ENCODE results near the gene PPP1R3E. TPM values are rescaled to one million over a fixed set of nuclear protein-coding genes. Genes with fewer than 3 reads are reported as not detected.

Gene PPP1R3E
- polyA plus RNA-seq, 2 donors: 5.2 to 12.7 TPM

- H3K27ac ChIP-seq (ENCODE audit: low read depth in 2 of 2, low read length in 1 of 2): peak overlapping the region; percentile 90 to 96
- H3K27me3 ChIP-seq (ENCODE audit: control insufficient read depth in 1 of 2, insufficient read depth in 2 of 2, low read length in 2 of 2): no peaks in the 10 kb centered on the region
- peaks cover 0 to 4% of the 10 kb centered on the region in 2 donors for H3K36me3 ChIP-seq (ENCODE audit: control insufficient read depth in 2 of 2, insufficient read depth in 2 of 2, low read length in 1 of 2)
- WGBS, 2 donors: 80 to 81% methylated on average over 22 of the region's 22 CpGs
- no peaks in the 10 kb centered on the region for H3K9me3 ChIP-seq (ENCODE audit: control insufficient read depth in 2 of 2, insufficient read depth in 1 of 2, low read depth in 1 of 2, low read length in 1 of 2)
- H3K4me3 ChIP-seq (ENCODE audit: low read depth in 1 of 2, low read length in 2 of 2): peak overlapping the region; percentile 81 to 95
- peaks cover 15 to 16% of the 10 kb centered on the region in 2 donors for H3K4me1 ChIP-seq (ENCODE audit: control insufficient read depth in 2 of 2, insufficient read depth in 2 of 2, low read length in 1 of 2)
These were observed 5.3 kb upstream of the PPP1R3E start for GRCh38 chr14:23307687-23308644.

GRCh38 chr14:23307146-23307530, 4.5 kb upstream of the PPP1R3E start:
- H3K36me3 ChIP-seq (ENCODE audit: control insufficient read depth in 2 of 2, insufficient read depth in 2 of 2, low read length in 1 of 2): peaks cover 0 to 4% of the 10 kb centered on the region in 2 donors
- peak overlapping the region; percentile 81 to 95 for H3K4me3 ChIP-seq (ENCODE audit: low read depth in 1 of 2, low read length in 2 of 2)
- H3K4me1 ChIP-seq (ENCODE audit: control insufficient read depth in 2 of 2, insufficient read depth in 2 of 2, low read length in 1 of 2): peaks cover 15 to 16% of the 10 kb centered on the region in 2 donors
- H3K9me3 ChIP-seq (ENCODE audit: control insufficient read depth in 2 of 2, insufficient read depth in 1 of 2, low read depth in 1 of 2, low read length in 1 of 2): no peaks in the 10 kb centered on the region
- H3K27ac ChIP-seq (ENCODE audit: low read depth in 2 of 2, low read length in 1 of 2): peak overlapping the region; percentile 90 to 96
- 10 to 13% methylated on average over 4 to 5 of the region's 5 CpGs for WGBS, 2 donors
- no peaks in the 10 kb centered on the region for H3K27me3 ChIP-seq (ENCODE audit: control insufficient read depth in 1 of 2, insufficient read depth in 2 of 2, low read length in 2 of 2)

GRCh38 chr14:23306412-23307145, 3.9 kb upstream of the PPP1R3E start, which contains the start of gene BCL2L2:
BCL2L2 (plus strand) TSS chr14:23306833; CDS start chr14:23307768, 935 bp downstream.
- 3 to 7% methylated on average over 21 to 24 of the region's 24 CpGs for WGBS, 2 donors
- H3K27ac ChIP-seq (ENCODE audit: low read depth in 2 of 2, low read length in 1 of 2): peak within 1 kb of the TSS; percentile 90 to 96
- H3K36me3 ChIP-seq (ENCODE audit: control insufficient read depth in 2 of 2, insufficient read depth in 2 of 2, low read length in 1 of 2): peaks cover 0 to 4% of the 10 kb centered on the region in 2 donors
- no peaks in the 10 kb centered on the region for H3K9me3 ChIP-seq (ENCODE audit: control insufficient read depth in 2 of 2, insufficient read depth in 1 of 2, low read depth in 1 of 2, low read length in 1 of 2)
- peak within 1 kb of the TSS; percentile 81 to 95 for H3K4me3 ChIP-seq (ENCODE audit: low read depth in 1 of 2, low read length in 2 of 2)
- no peaks in the 10 kb centered on the region for H3K27me3 ChIP-seq (ENCODE audit: control insufficient read depth in 1 of 2, insufficient read depth in 2 of 2, low read length in 2 of 2)
- peaks cover 15 to 16% of the 10 kb centered on the region in 2 donors for H3K4me1 ChIP-seq (ENCODE audit: control insufficient read depth in 2 of 2, insufficient read depth in 2 of 2, low read length in 1 of 2)

- Histone ChIP-seq H3K36me3 (ENCODE audit: control insufficient read depth in 2 of 2, insufficient read depth in 2 of 2, low read length in 1 of 2) (no peaks in the 10 kb centered on the region), H3K9me3 (ENCODE audit: control insufficient read depth in 2 of 2, insufficient read depth in 1 of 2, low read depth in 1 of 2, low read length in 1 of 2) (no peaks in the 10 kb centered on the region), H3K27ac (ENCODE audit: low read depth in 2 of 2, low read length in 1 of 2) (peak overlapping the region; percentile 98 to 100), H3K27me3 (ENCODE audit: control insufficient read depth in 1 of 2, insufficient read depth in 2 of 2, low read length in 2 of 2) (no peaks in the 10 kb centered on the region), H3K4me1 (ENCODE audit: control insufficient read depth in 2 of 2, insufficient read depth in 2 of 2, low read length in 1 of 2) (peaks cover 0 to 3% of the 10 kb centered on the region in 2 donors), H3K4me3 (ENCODE audit: low read depth in 1 of 2, low read length in 2 of 2) (peak overlapping the region; percentile 54 to 68)
- 0 to 1% methylated on average over 25 of the region's 25 CpGs for WGBS, 2 donors
These were observed 730 bp downstream of the PPP1R3E start for GRCh38 chr14:23301969-23302289.

GRCh38 chr14:23301288-23301968, 1.2 kb downstream of the PPP1R3E start:
- H3K4me3 ChIP-seq (ENCODE audit: low read depth in 1 of 2, low read length in 2 of 2): peak overlapping the region; percentile 65 to 68
- no peaks in the 10 kb centered on the region for H3K9me3 ChIP-seq (ENCODE audit: control insufficient read depth in 2 of 2, insufficient read depth in 1 of 2, low read depth in 1 of 2, low read length in 1 of 2)
- WGBS, 2 donors: 0% methylated on average over 68 to 87 of the region's 87 CpGs
- H3K4me1 ChIP-seq (ENCODE audit: control insufficient read depth in 2 of 2, insufficient read depth in 2 of 2, low read length in 1 of 2): peaks cover 0 to 3% of the 10 kb centered on the region in 2 donors
- H3K27ac ChIP-seq (ENCODE audit: low read depth in 2 of 2, low read length in 1 of 2): peak overlapping the region; percentile 99 to 100
- no peaks in the 10 kb centered on the region for H3K36me3 ChIP-seq (ENCODE audit: control insufficient read depth in 2 of 2, insufficient read depth in 2 of 2, low read length in 1 of 2)
- H3K27me3 ChIP-seq (ENCODE audit: control insufficient read depth in 1 of 2, insufficient read depth in 2 of 2, low read length in 2 of 2): no peaks in the 10 kb centered on the region

- Histone ChIP-seq H3K9me3 (ENCODE audit: control insufficient read depth in 2 of 2, insufficient read depth in 1 of 2, low read depth in 1 of 2, low read length in 1 of 2) (no peaks in the 10 kb centered on the region), H3K27me3 (ENCODE audit: control insufficient read depth in 1 of 2, insufficient read depth in 2 of 2, low read length in 2 of 2) (no peaks in the 10 kb centered on the region), H3K36me3 (ENCODE audit: control insufficient read depth in 2 of 2, insufficient read depth in 2 of 2, low read length in 1 of 2) (no peaks in the 10 kb centered on the region), H3K4me3 (ENCODE audit: low read depth in 1 of 2, low read length in 2 of 2) (peak overlapping the region; percentile 65 to 68), H3K27ac (ENCODE audit: low read depth in 2 of 2, low read length in 1 of 2) (peak overlapping the region; percentile 99 to 100), H3K4me1 (ENCODE audit: control insufficient read depth in 2 of 2, insufficient read depth in 2 of 2, low read length in 1 of 2) (peaks cover 0 to 3% of the 10 kb centered on the region in 2 donors)
- 2 to 5% methylated on average over 13 of the region's 13 CpGs for WGBS, 2 donors
These were observed 1.9 kb downstream of the PPP1R3E start for GRCh38 chr14:23300687-23301223.

GRCh38 chr14:23299986-23300686, 2.5 kb downstream of the PPP1R3E start:
- no peaks in the 10 kb centered on the region for H3K27me3 ChIP-seq (ENCODE audit: control insufficient read depth in 1 of 2, insufficient read depth in 2 of 2, low read length in 2 of 2)
- H3K4me1 ChIP-seq (ENCODE audit: control insufficient read depth in 2 of 2, insufficient read depth in 2 of 2, low read length in 1 of 2): peaks cover 0 to 3% of the 10 kb centered on the region in 2 donors
- WGBS, 2 donors: 53 to 60% methylated on average over 10 of the region's 10 CpGs
- peak overlapping the region; percentile 99 to 100 for H3K27ac ChIP-seq (ENCODE audit: low read depth in 2 of 2, low read length in 1 of 2)
- H3K36me3 ChIP-seq (ENCODE audit: control insufficient read depth in 2 of 2, insufficient read depth in 2 of 2, low read length in 1 of 2): no peaks in the 10 kb centered on the region
- peak overlapping the region; percentile 65 to 68 for H3K4me3 ChIP-seq (ENCODE audit: low read depth in 1 of 2, low read length in 2 of 2)
- no peaks in the 10 kb centered on the region for H3K9me3 ChIP-seq (ENCODE audit: control insufficient read depth in 2 of 2, insufficient read depth in 1 of 2, low read depth in 1 of 2, low read length in 1 of 2)

- Histone ChIP-seq H3K27me3 (ENCODE audit: control insufficient read depth in 1 of 2, insufficient read depth in 2 of 2, low read length in 2 of 2) (no peaks in the 10 kb centered on the region), H3K4me3 (ENCODE audit: low read depth in 1 of 2, low read length in 2 of 2) (peak overlapping the region in 1 of 2 donors; percentile 65), H3K4me1 (ENCODE audit: control insufficient read depth in 2 of 2, insufficient read depth in 2 of 2, low read length in 1 of 2) (peaks cover 0 to 3% of the 10 kb centered on the region in 2 donors), H3K36me3 (ENCODE audit: control insufficient read depth in 2 of 2, insufficient read depth in 2 of 2, low read length in 1 of 2) (no peaks in the 10 kb centered on the region), H3K27ac (ENCODE audit: low read depth in 2 of 2, low read length in 1 of 2) (peak overlapping the region; percentile 85 to 87), H3K9me3 (ENCODE audit: control insufficient read depth in 2 of 2, insufficient read depth in 1 of 2, low read depth in 1 of 2, low read length in 1 of 2) (no peaks in the 10 kb centered on the region)
- 67 to 73% methylated on average over 2 of the region's 2 CpGs for WGBS, 2 donors
These were observed 3.3 kb downstream of the PPP1R3E start for GRCh38 chr14:23299211-23299957.

All from esophagus (tissue), 2 donors.